HG03520 (cell line): ENCODE data around the gene FAM89A.
"Not testable (repeated sequence)": the region's sequence is repeated elsewhere in the genome, so short reads cannot be mapped to it uniquely, and the experiment has no call there.

Experiments
- ATAC-seq: cut with Tn5 transposase; IDR thresholded peaks from one replicate; pipeline ENCODE4 v1.9.1; 2021; ENCODE audit warnings: mild to moderate bottlenecking, moderate library complexity; ENCODE audit not compliant: unreplicated experiment

The FAM89A gene

GRCh38 chr1:231036416-231036815 lies 3.6 kb downstream of the FAM89A start:
- no peak for ATAC-seq

- no peak for ATAC-seq
Measured at GRCh38 chr1:231035799-231036198, 4.3 kb downstream of the FAM89A start.

GRCh38 chr1:231032963-231033362 lies 7.1 kb downstream of the FAM89A start:
- no peak for ATAC-seq

- ATAC-seq = no peak
Measured at GRCh38 chr1:231029841-231030240, 10.2 kb downstream of the FAM89A start.

- ATAC-seq = not testable (repeated sequence)
Measured at GRCh38 chr1:231029247-231029646, 10.8 kb downstream of the FAM89A start.

- ATAC-seq = no peak
Measured at GRCh38 chr1:231028682-231029081, 11.4 kb downstream of the FAM89A start.

GRCh38 chr1:231027971-231028370 lies 12.1 kb downstream of the FAM89A start:
- no peak for ATAC-seq

- no peak for ATAC-seq
Measured at GRCh38 chr1:231027136-231027925, 12.7 kb downstream of the FAM89A start.

- no peak for ATAC-seq
Measured at GRCh38 chr1:231026576-231026975, 13.5 kb downstream of the FAM89A start.

- no peak for ATAC-seq
Measured at GRCh38 chr1:231023150-231023549, 16.9 kb downstream of the FAM89A start.

GRCh38 chr1:231022543-231022942 lies 17.5 kb downstream of the FAM89A start:
- not testable (repeated sequence) for ATAC-seq

- no peak for ATAC-seq
Measured at GRCh38 chr1:231021540-231022031, 18.5 kb downstream of the FAM89A start.

GRCh38 chr1:231020816-231021215 lies 19.2 kb downstream of the FAM89A start:
- no peak for ATAC-seq

GRCh38 chr1:231020139-231020601 lies 19.9 kb downstream of the FAM89A start:
- no peak for ATAC-seq

GRCh38 chr1:231019711-231020110 lies 20.3 kb downstream of the FAM89A start:
- ATAC-seq = no peak

- no peak for ATAC-seq
Measured at GRCh38 chr1:231016966-231017365, 23.1 kb downstream of the FAM89A start.

GRCh38 chr1:231016234-231016633 lies 23.8 kb downstream of the FAM89A start:
- no peak for ATAC-seq

GRCh38 chr1:231013391-231014015 lies 26.6 kb downstream of the FAM89A start:
- ATAC-seq = no peak

- ATAC-seq = no peak
Measured at GRCh38 chr1:231011963-231012362, 28.1 kb downstream of the FAM89A start.

GRCh38 chr1:231011360-231011759 lies 28.7 kb downstream of the FAM89A start:
- no peak for ATAC-seq

GRCh38 chr1:231007535-231007934 lies 32.5 kb downstream of the FAM89A start:
- ATAC-seq = not testable (repeated sequence)

- no peak for ATAC-seq
Measured at GRCh38 chr1:231001892-231002291, 38.2 kb downstream of the FAM89A start.
